Measurements from ENCODE around the gene CHRM5.

GRCh38 chr15:34009656-34010055, 41.4 kb downstream of the CHRM5 start:
- TF ChIP-seq CTCF (IDR thresholded peaks at IDR 0.05) (no peak), EZH2 (IDR thresholded peaks at IDR 0.05; ENCODE audit: borderline replicate concordance, insufficient read depth, low read depth, low read length, poor library complexity, severe bottlenecking) (no peak)

Measured in B cell (primary cell).